ENCODE results near the gene EML1. TPM values are rescaled to one million over a fixed set of nuclear protein-coding genes. Genes with fewer than 3 reads are reported as not detected.

The EML1 gene
- total RNA-seq, 1 experiment from 2014 or later: 7.2 TPM

DNA sequence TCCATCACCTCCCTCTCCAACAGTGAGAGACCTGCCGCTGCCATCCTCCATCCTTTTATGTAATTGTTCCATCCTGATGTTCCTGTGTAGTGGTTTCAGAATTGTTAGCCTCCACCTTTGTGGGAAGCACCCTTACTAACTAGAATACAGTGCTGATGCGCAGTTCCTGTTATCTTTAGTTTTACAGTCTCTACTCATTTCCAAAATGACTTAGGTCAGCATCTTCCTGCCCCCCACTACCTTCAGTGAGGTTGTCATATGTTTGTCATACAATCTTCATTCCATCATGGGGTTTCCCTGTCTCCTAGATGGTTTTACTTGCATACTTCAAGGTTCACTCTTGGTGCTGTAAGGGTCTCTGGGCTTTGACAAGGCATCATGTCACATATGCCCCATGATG, 69.8 kb downstream of the EML1 start:
- no peak overlapping the region for H3K4me3 ChIP-seq (ENCODE audit: low read depth, low read length)
- intact Hi-C loops (cut with micrococcal nuclease; ENCODE audit: unreplicated experiment): no loop called here
- H3K4me1 Mint-ChIP-seq (ENCODE audit: low read depth, unreplicated experiment): no peaks in the 10 kb centered on the region
- no peaks in the 10 kb centered on the region for H3K9me3 Mint-ChIP-seq (ENCODE audit: unreplicated experiment)
- DNase-seq: no peak
- H3K36me3 Mint-ChIP-seq (ENCODE audit: insufficient read depth, unreplicated experiment): no peaks in the 10 kb centered on the region
- no peak overlapping the region for H3K27ac Mint-ChIP-seq (ENCODE audit: unreplicated experiment)
- ChIA-PET POLR2A (no interaction called here), CTCF (no interaction called here)
- H3K9me3 ChIP-seq: no peaks in the 10 kb centered on the region
- BruUV-seq (replicated peaks): no TSS peak
- no peaks in the 10 kb centered on the region for H3K36me3 ChIP-seq (ENCODE audit: control insufficient read depth, insufficient read depth, low read length)
- no peaks in the 10 kb centered on the region for H3K27me3 Mint-ChIP-seq (ENCODE audit: insufficient read depth, unreplicated experiment)
- no peaks in the 10 kb centered on the region for H3K27me3 ChIP-seq (replicated peaks; ENCODE audit: control insufficient read depth, insufficient read depth, low read length)
- TF ChIP-seq CTCF (IDR thresholded peaks at IDR 0.05; ENCODE audit: insufficient read depth in 1 of 2, low read depth in 1 of 2, low read length in 1 of 2, severe bottlenecking in 1 of 2, unreplicated experiment in 1 of 2): no peak
- no peak overlapping the region for H3K4me3 Mint-ChIP-seq (ENCODE audit: unreplicated experiment)
- no peaks in the 10 kb centered on the region for H3K4me1 ChIP-seq

GRCh38 chr14:99865408-99865807, 72.2 kb downstream of the EML1 start:
- peaks cover 5% of the 10 kb centered on the region for H3K27me3 Mint-ChIP-seq (ENCODE audit: insufficient read depth, unreplicated experiment)

DNA sequence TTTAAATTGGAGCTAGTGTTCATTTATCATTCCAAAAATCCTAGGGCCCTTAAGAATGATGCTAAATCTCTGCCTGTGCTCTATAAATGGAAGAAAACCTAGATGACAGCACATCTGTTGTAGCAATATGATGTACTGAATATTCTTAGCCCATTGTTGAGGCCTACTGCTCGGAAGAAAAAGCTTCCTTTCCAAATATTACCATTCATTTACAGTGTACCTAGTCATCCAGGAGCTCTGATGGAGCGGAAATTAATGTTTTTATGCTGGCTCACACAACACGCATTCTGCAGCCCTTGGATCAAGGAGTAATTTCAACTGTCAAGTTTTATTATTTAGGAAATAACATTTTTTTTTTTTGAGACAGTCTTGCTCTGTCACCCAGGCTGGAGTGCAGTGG, 77.4 kb downstream of the EML1 start:
- BruUV-seq (replicated peaks): no TSS peak
- Histone ChIP-seq H3K9me3 (no peaks in the 10 kb centered on the region), H3K27me3 (replicated peaks; ENCODE audit: control insufficient read depth, insufficient read depth, low read length) (no peaks in the 10 kb centered on the region), H3K4me1 (no peaks in the 10 kb centered on the region), H3K36me3 (ENCODE audit: control insufficient read depth, insufficient read depth, low read length) (no peaks in the 10 kb centered on the region), H3K4me3 (ENCODE audit: low read depth, low read length) (no peak overlapping the region)
- ChIA-PET POLR2A (no interaction called here), CTCF (interaction anchor here (0.6 kb wide), 1 partner anchor 187 kb away, joined by 4 read pairs; the partner anchor contains the start of gene CYP46A1)
- TF ChIP-seq CTCF (IDR thresholded peaks at IDR 0.05; ENCODE audit: insufficient read depth in 1 of 2, low read depth in 1 of 2, low read length in 1 of 2, severe bottlenecking in 1 of 2, unreplicated experiment in 1 of 2): no peak
- Mint-ChIP-seq H3K4me1 (ENCODE audit: low read depth, unreplicated experiment) (no peaks in the 10 kb centered on the region), H3K36me3 (ENCODE audit: insufficient read depth, unreplicated experiment) (no peaks in the 10 kb centered on the region), H3K4me3 (ENCODE audit: unreplicated experiment) (no peak overlapping the region), H3K27ac (ENCODE audit: unreplicated experiment) (no peak overlapping the region), H3K27me3 (ENCODE audit: insufficient read depth, unreplicated experiment) (peaks cover 5% of the 10 kb centered on the region), H3K9me3 (ENCODE audit: unreplicated experiment) (no peaks in the 10 kb centered on the region)
- intact Hi-C loops (cut with micrococcal nuclease; ENCODE audit: unreplicated experiment): no loop called here
- no peak for DNase-seq

More at GRCh38 chr14:99865408-99865807, 72.2 kb downstream of the EML1 start:
- Histone ChIP-seq H3K9me3 (no peaks in the 10 kb centered on the region), H3K4me1 (no peaks in the 10 kb centered on the region), H3K4me3 (ENCODE audit: low read depth, low read length) (no peak overlapping the region), H3K27me3 (replicated peaks; ENCODE audit: control insufficient read depth, insufficient read depth, low read length) (no peaks in the 10 kb centered on the region), H3K36me3 (ENCODE audit: control insufficient read depth, insufficient read depth, low read length) (no peaks in the 10 kb centered on the region)
- no TSS peak for BruUV-seq (replicated peaks)
- intact Hi-C loops (cut with micrococcal nuclease; ENCODE audit: unreplicated experiment): no loop called here
- Mint-ChIP-seq H3K36me3 (ENCODE audit: insufficient read depth, unreplicated experiment) (no peaks in the 10 kb centered on the region), H3K9me3 (ENCODE audit: unreplicated experiment) (no peaks in the 10 kb centered on the region), H3K4me3 (ENCODE audit: unreplicated experiment) (no peak overlapping the region), H3K27ac (ENCODE audit: unreplicated experiment) (no peak overlapping the region), H3K4me1 (ENCODE audit: low read depth, unreplicated experiment) (no peaks in the 10 kb centered on the region)
- ChIA-PET POLR2A (no interaction called here), CTCF (no interaction called here)
- TF ChIP-seq CTCF (IDR thresholded peaks at IDR 0.05; ENCODE audit: insufficient read depth in 1 of 2, low read depth in 1 of 2, low read length in 1 of 2, severe bottlenecking in 1 of 2, unreplicated experiment in 1 of 2): no peak
- no peak for DNase-seq
